Right cardiac atrium (tissue), 5 donors: Measurements from ENCODE around the gene TCERG1L. TPM values are rescaled to one million over a fixed set of nuclear protein-coding genes. Genes with fewer than 3 reads are reported as not detected.

ENCODE experiments used
- ATAC-seq, 2 donors: fragments of 200-7000 bp; cut with Tn5 transposase; one replicate each; pipeline versions ENCODE4 v1.8.0 to v1.9.1; 2020; ENCODE audit warnings: moderate library complexity in 2 of 2, mild to moderate bottlenecking in 1 of 2
- DNase-seq, 3 donors: peaks; one replicate each; pipeline ENCODE4 v3.0.0-alpha.2; 2020
- H3K27ac ChIP-seq: one replicate; pipeline ENCODE4 v1.5.1; 2013; ENCODE audit warnings: mild to moderate bottlenecking, low read length, control low read depth, moderate library complexity
- H3K27me3 ChIP-seq: one replicate; pipeline ENCODE4 v1.6.1; 2013; ENCODE audit not compliant: control insufficient read depth, insufficient read depth
- H3K4me1 ChIP-seq: one replicate; pipeline ENCODE4 v1.6.1; 2013; ENCODE audit warnings: low read length; ENCODE audit not compliant: control insufficient read depth, insufficient read depth
- H3K4me3 ChIP-seq: one replicate; pipeline ENCODE4 v1.5.1; 2013; ENCODE audit warnings: low read length, control low read depth
- H3K9me3 ChIP-seq: one replicate; pipeline ENCODE4 v1.6.1; 2013; ENCODE audit warnings: low read length; ENCODE audit not compliant: control insufficient read depth
- WGBS: extraction: QIAGEN DNeasy Blood & Tissue Kit; methylation state at CpG from one replicate; pipeline ENCODE4 v1.1.7; 2013; 5-methylcytosine and 5-hydroxymethylcytosine counted together
- intact Hi-C, 4 donors: fragments of 100-400 bp; cut with DNase I; formaldehyde crosslinking; loops; one replicate each; pipeline versions ENCODE4 v1.11.0 to v1.14.0; 2022 to 2023
- polyA plus RNA-seq: library from polyadenylated mRNA; stranded (reverse); fragments of 200-250 nt; gene quantifications from one replicate; pipeline ENCODE4 v1.2.3, GENCODE V29; 2013
- total RNA-seq, 4 donors: library from RNA; stranded (reverse); fragmentation: NEBNext Ultra II Directional; extraction: Animal tissue kit (Norgen Biotek cat#: 25700); gene quantifications; one replicate each; pipeline ENCODE4 v1.2.1, GENCODE V29; 2021
- donor health status: healthy with polysubstance abuse.
- donor health status: DM: no; HTN: yes; CAD: no.
- donor health status: DM: no; HTN: no; CAD: no.
- donor health status: DM: no; HTN: yes; CAD: no; lungs with severe emphysema.
- donor health status: DM: yes; HTN: yes; CAD: no.

TCERG1L gene
- total and polyA plus RNA-seq, 5 donors, result not detected

DNA sequence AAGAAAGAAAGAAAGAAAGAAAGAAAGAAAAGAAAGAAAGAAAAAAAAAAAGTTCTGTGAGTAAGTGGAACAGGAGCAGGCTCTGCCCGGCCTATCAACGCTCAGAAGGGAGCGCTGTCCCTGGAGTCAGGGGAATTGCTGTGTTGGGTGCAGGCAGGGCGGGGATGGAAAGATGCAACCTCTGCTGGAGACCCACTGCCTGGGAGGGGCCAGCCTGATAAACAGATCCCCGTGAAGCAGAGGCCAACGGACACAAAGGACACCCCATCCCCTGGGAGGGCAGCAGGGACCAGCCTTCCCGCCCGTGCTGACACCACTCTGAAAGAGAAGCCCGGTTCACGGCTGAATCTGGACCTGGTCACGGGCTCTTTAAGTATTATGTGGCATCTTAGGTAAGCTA lies 54.5 kb downstream of the TCERG1L start:
- WGBS, result 75% methylated on average over 11 of the region's 11 CpGs
- no peaks in the 10 kb centered on the region for H3K27me3 ChIP-seq
- intact Hi-C loops, result no loop called here
- ATAC-seq (no peak), DNase-seq (no peak)
- H3K4me1 ChIP-seq, result no peaks in the 10 kb centered on the region
- H3K4me3 ChIP-seq, result no peak overlapping the region
- no peak overlapping the region for H3K27ac ChIP-seq
- no peaks in the 10 kb centered on the region for H3K9me3 ChIP-seq

DNA sequence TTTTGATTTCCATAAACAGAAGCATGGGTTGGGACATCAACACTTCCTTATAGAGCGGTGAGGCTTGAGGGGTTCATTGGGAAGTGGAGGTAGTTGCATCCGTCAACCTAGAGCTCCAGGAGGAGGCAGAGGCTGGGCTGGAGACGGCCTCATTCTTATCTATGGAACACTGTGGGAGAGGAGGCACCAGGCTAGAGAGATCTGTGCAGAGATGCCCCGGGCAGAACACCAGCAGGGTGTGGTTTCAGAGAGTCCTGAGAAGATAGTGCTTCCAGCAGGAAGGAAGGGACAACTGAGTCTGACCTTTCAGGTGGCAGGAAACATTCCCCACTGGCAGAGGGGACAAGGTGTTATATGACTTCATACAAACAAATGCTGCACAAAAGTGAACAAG lies 56.7 kb downstream of the TCERG1L start:
- no peaks in the 10 kb centered on the region for H3K27me3 ChIP-seq
- no peak for DNase-seq
- WGBS, result 60% methylated on average over 4 of the region's 4 CpGs
- ATAC-seq, result no peak
- H3K27ac ChIP-seq, result no peak overlapping the region
- intact Hi-C loops, result no loop called here
- no peak overlapping the region for H3K4me3 ChIP-seq
- no peaks in the 10 kb centered on the region for H3K4me1 ChIP-seq
- no peaks in the 10 kb centered on the region for H3K9me3 ChIP-seq

DNA sequence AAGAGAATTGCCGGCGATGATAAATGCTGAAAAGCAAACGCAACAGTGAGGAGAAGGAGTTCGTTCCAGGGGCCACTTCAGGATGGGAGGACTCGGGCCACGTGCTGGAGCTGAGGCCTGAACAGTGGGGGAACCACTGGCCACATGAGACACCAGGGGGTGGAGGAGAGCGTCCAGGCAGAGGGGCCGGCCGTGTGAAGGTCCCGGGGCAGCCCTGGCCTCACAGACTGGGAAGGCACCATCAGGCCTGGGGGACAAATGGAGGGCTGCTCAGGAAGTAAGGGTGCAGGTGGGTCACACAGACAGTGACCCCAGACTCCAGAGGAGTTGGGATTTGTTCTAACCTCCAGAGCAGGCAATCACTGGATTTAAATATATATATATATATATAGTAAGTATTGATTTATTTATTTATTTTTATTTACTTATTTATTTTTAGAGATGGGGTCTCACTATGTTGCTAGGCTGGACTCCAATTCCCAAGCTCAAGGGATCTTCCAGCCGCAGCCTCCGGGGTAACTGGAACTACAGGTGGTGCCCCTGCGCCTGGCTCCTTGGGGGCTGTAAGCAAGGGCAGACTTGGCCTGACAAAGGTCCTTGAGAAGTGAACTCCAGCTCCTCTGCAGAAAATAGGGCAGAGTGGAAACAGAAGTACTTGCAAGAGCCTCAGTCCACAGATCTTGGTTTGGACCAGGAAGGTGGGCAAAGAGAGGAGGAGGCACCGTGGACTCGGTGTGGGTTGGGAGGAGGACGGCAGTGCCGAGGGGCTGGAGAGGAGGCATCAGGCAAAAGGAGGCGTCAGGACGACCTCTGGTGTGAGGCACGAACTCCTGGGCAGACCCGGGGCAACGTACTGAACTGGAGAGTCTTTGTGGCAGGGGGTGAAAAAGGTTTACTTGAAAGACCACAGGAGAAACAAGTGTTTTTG lies 57.3 kb downstream of the TCERG1L start:
- DNase-seq (no peak), ATAC-seq (no peak)
- Histone ChIP-seq H3K9me3 (no peaks in the 10 kb centered on the region), H3K4me3 (no peak overlapping the region), H3K27me3 (no peaks in the 10 kb centered on the region), H3K27ac (no peak overlapping the region), H3K4me1 (no peaks in the 10 kb centered on the region)
- intact Hi-C loops, result no loop called here
- WGBS, result 82% methylated on average over 22 of the region's 22 CpGs

DNA sequence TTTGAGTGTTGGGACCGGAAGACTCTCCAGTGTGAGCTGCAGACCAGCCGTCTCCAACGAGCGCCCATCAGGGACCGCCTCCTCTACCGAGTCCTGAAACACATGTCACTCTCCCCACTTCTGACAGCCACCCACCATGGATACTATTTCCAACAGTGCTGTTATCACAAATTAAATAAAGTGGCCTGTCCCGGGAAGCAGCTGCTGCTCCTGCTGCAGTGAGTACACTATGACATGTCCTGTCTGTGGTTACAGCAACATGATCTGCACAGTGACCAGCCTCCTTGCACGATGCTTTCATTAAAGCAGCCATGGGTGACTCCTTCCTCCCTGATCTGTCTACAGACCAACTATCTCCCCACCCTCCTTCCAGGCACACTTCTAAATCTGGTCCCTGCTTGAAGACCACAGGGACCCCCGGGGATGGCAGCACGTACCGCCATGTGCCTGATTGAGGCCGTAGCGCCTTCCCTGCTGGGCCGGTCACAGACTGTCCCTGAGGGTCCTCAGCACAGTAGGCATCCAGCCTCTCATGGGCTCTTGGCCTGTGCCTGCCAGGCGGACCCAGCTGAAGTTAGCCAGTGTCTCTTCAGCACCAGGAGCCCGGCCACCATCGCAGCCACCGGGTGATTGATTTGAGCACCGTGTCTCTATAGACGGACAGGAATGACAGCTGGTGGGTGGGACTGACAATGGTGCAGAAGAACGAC lies 58.8 kb downstream of the TCERG1L start:
- DNase-seq, result no peak
- Histone ChIP-seq H3K4me3 (no peak overlapping the region), H3K9me3 (no peaks in the 10 kb centered on the region), H3K27ac (no peak overlapping the region), H3K4me1 (no peaks in the 10 kb centered on the region), H3K27me3 (no peaks in the 10 kb centered on the region)
- 71% methylated on average over 21 of the region's 21 CpGs for WGBS
- ATAC-seq, result no peak
- intact Hi-C loops, result no loop called here

DNA sequence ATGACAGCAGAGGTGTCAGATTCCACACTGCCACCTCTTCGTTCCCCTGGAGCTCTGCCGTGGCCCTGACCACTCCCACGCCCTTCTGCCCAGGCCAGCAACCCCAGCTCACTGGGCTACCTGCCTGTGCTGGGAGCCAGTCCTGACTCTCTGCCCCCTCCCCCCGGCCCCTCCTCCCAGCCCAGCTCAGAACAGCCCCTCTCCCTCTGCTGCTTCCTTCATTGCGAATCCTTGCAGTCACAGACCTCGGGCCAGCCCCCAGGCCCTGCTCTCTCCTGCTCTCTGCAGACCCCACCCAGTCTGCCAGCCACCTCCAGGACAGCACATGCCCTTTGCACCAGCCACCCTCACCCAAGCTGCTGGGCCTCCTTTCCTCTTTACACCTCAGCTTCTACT lies 60.4 kb downstream of the TCERG1L start:
- DNase-seq (no peak), ATAC-seq (no peak)
- H3K27me3 ChIP-seq, result no peaks in the 10 kb centered on the region
- no peak overlapping the region for H3K4me3 ChIP-seq
- no peaks in the 10 kb centered on the region for H3K4me1 ChIP-seq
- 23% methylated on average over 6 of the region's 6 CpGs for WGBS
- no peak overlapping the region for H3K27ac ChIP-seq
- intact Hi-C loops, result no loop called here
- H3K9me3 ChIP-seq, result no peaks in the 10 kb centered on the region

DNA sequence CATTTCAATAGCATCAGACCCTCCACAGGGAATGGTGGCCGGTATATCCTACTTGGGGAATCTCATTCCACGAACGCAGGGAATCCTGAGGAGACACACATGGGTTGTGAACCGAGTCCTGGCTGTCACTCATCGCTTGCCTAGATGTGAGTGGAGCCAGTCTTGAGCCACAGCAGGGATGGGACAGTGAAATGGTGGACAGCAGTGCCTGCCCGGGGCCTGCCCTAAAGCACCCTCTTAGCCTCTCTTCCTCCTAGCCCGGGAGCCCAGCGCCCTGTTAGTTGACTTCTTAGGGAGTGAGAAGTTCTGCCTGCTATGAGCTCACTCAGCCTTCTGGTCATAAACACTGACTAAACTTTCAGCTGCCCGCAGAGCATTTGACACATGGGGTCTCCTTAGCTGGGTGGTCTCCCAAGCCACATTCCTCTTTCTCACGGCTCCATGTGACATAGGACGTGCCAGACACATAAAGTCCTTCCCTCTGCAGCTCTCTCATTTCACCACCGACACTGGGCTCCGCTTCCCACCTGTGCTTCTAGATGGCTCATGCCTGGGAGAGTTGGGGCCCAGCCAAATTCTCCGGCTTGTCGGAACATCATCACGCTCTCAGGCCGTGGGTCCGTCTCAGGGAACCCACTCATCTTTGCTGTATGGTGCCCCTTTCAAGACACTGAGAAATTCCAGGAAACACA lies 60.9 kb downstream of the TCERG1L start:
- H3K4me1 ChIP-seq, result no peaks in the 10 kb centered on the region
- 28% methylated on average over 18 of the region's 18 CpGs for WGBS
- H3K27me3 ChIP-seq, result no peaks in the 10 kb centered on the region
- DNase-seq (no peak), ATAC-seq (no peak)
- H3K4me3 ChIP-seq, result no peak overlapping the region
- H3K9me3 ChIP-seq, result no peaks in the 10 kb centered on the region
- intact Hi-C loops, result no loop called here
- H3K27ac ChIP-seq, result no peak overlapping the region

DNA sequence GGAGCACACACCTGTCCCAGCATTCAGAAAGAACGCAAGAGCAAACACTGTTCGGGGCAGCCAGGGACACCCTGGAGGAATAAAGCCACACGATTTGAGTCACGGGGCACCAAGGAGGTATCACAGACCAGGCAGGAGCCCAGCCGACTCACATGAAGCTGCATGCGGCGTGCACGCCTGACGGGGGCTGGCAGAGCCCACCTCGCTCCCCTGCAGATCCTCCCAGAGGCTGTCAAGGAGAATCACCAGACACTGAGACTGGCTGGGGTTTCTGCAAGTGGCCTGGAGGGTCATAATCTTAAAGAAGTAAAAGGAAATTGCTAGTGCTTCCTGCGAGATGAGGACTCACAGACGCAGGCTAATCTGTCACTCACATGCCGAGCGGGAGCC lies 61.6 kb downstream of the TCERG1L start:
- DNase-seq (no peak), ATAC-seq (no peak)
- no peaks in the 10 kb centered on the region for H3K4me1 ChIP-seq
- WGBS, result 18% methylated on average over 14 of the region's 14 CpGs
- H3K4me3 ChIP-seq, result no peak overlapping the region
- intact Hi-C loops, result no loop called here
- H3K27me3 ChIP-seq, result no peaks in the 10 kb centered on the region
- H3K9me3 ChIP-seq, result no peaks in the 10 kb centered on the region
- H3K27ac ChIP-seq, result no peak overlapping the region

DNA sequence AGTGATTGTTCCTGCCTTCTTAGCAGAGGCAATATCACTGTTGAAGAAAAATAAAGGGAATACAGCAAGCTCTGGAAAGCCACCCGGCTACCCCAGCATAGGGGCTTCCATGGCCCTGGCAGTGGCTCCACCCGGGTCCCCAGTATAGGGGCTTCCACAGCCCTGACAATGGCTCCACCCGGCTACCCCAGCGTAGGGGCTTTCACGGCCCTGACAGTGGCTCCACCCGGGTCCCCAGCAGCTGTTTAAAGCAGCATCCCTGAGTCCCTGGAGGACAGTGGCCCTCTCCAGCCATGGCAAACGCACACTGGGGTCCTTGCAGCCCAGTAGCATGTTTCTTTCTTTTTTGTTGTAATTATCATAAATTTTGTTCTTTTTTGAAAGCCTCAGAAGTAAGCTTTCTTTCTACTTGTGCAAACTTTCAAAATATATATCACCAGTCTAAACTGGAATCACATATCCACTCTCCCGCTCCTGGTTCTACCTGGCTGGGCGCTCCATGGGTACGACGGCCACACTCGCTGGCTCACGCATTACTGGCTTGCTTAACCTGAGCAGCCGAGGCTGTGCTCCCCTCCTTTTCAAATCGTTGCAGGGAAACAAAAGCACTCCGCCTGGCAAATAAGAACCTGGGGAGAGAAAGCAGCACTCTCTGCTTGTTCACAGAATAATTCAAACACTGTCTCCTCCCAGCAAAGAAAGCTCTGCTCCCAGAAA lies 62.1 kb downstream of the TCERG1L start:
- H3K4me3 ChIP-seq, result no peak overlapping the region
- H3K27me3 ChIP-seq, result no peaks in the 10 kb centered on the region
- no peak overlapping the region for H3K27ac ChIP-seq
- no peaks in the 10 kb centered on the region for H3K4me1 ChIP-seq
- H3K9me3 ChIP-seq, result no peaks in the 10 kb centered on the region
- intact Hi-C loops, result no loop called here
- 68% methylated on average over 16 of the region's 16 CpGs for WGBS
- DNase-seq, result no peak
- ATAC-seq, result no peak

DNA sequence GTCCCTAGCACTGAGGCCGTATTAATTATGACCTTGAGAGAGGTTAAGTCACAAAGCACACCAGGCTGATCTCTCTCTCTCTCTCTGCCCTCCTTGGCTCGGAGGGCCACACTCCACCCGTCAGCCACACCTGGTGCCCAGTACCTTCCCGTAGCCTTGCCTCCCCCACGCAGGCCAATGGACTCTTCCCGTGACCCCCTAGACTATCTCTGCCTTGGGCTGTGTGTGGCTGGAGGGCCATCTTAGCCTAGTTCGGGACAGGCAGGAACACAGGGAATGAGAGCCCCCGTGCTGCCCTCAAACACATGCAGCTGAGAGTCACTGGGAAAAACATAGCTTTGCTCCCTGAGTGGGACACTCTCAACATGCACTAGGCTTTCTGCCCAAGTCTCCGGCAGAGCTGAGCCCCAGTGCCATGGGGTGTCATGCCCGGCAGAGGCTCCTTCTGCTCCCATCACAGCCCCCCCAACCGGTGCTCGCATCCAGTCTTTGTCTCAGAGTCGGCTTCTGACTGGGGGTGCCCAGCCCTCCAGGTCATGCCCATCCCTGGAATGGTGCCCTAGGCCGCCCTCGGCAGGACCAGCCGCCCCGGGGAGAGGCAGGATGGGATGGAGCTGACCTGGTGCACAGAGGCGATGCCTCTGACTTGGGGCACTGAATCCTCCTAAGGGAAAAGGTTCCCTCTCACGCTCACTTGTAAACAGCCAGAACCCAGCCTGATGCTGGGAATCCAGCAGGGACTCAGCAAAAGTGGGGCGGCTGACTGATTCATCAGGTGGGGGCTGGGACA lies 63.0 kb downstream of the TCERG1L start:
- no peaks in the 10 kb centered on the region for H3K9me3 ChIP-seq
- intact Hi-C loops, result no loop called here
- 81% methylated on average over 20 of the region's 20 CpGs for WGBS
- no peak overlapping the region for H3K27ac ChIP-seq
- ATAC-seq, result no peak
- no peak overlapping the region for H3K4me3 ChIP-seq
- H3K27me3 ChIP-seq, result no peaks in the 10 kb centered on the region
- no peak for DNase-seq
- no peaks in the 10 kb centered on the region for H3K4me1 ChIP-seq

DNA sequence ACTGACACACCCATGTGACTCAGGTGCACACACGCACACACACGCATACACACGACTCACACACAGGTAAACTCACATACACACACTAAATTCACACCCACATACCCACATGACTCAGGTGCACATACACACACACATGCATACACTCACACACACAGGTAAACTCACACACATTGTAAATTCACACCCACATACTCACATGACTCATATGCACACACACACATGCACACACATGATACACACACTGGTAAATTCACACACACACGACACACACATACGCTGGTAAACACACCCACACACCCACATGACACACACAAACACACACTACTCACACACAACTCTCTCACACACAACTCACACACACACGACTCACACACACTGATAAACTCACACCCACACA lies 63.6 kb downstream of the TCERG1L start:
- no peak for ATAC-seq
- H3K4me1 ChIP-seq, result no peaks in the 10 kb centered on the region
- WGBS, result 84% methylated on average over 6 of the region's 6 CpGs
- no peak for DNase-seq
- H3K27me3 ChIP-seq, result no peaks in the 10 kb centered on the region
- no peak overlapping the region for H3K27ac ChIP-seq
- H3K4me3 ChIP-seq, result no peak overlapping the region
- H3K9me3 ChIP-seq, result no peaks in the 10 kb centered on the region
- intact Hi-C loops, result no loop called here
